Spleen (tissue), 7 donors: ENCODE measurements around the gene CYP11A1.

Experiments used
- CTCF ChIP-seq, 11 experiments: fragments of 200-600 bp in 7 of 11; fragments of 450-650 bp in 4 of 11; sonication (generic) in 4 of 11; IDR thresholded peaks in 8 of 11; conservative IDR thresholded peaks in 3 of 11; 1 replicate in 7 of 11; 2 replicates in 4 of 11; pipeline versions ENCODE4 v1.4.0 to v1.8.0; 2016 to 2021; ENCODE audit warnings: antibody characterized with exemption in 11 of 11, inconsistent platforms in 4 of 11, mild to moderate bottlenecking in 1 of 11
- POLR2A ChIP-seq, 3 donors: fragments of 450-650 bp; IDR thresholded peaks; one replicate each; pipeline ENCODE4 v1.5.1; 2017; ENCODE audit warnings: antibody characterized with exemption in 3 of 3, mild to moderate bottlenecking in 1 of 3
- POLR2AphosphoS5 ChIP-seq, 3 donors: sonication (generic); formaldehyde crosslinking; IDR thresholded peaks; one replicate each; pipeline ENCODE4 v1.5.1; 2017; ENCODE audit warnings: antibody characterized with exemption in 3 of 3
- donor health status: DM: no; HTN: no; CAD: no; lungs with moderate emphysema.
- donor health status: DM: no; HTN: no; CAD: no.
- donor health status: DM: no; HTN: no; CAD: no.

GRCh38 chr15:74338676-74339075, 28.8 kb downstream of the CYP11A1 start:
- TF ChIP-seq CTCF (IDR thresholded peaks at IDR 0.05 in 8 of 11, conservative IDR thresholded peaks at IDR 0.05 in 3 of 11) (no peak), POLR2A (IDR thresholded peaks at IDR 0.05) (no peak), POLR2AphosphoS5 (IDR thresholded peaks at IDR 0.05) (no peak)
